GM18499 (cell line): Measurements from ENCODE around the gene TMEM232.
"Not testable (repeated sequence)": the region's sequence is repeated elsewhere in the genome, so short reads cannot be mapped to it uniquely, and the experiment has no call there.

Experiments used
- ATAC-seq: cut with Tn5 transposase; IDR thresholded peaks from one replicate; pipeline ENCODE4 v1.9.1; 2021; ENCODE audit warnings: moderate number of reproducible peaks; ENCODE audit not compliant: insufficient read depth, unreplicated experiment

The TMEM232 gene

GRCh38 chr5:110726249-110727024, at the start of gene TMEM232:
TMEM232 (minus strand) TSS chr5:110726671; CDS start chr5:110667352, 59,319 bp downstream.
- ATAC-seq = peak; percentile 100

GRCh38 chr5:110770286-110770685, 43.8 kb upstream of the TMEM232 start:
- no peak for ATAC-seq

GRCh38 chr5:110769000-110769681, 42.7 kb upstream of the TMEM232 start:
- no peak for ATAC-seq

- ATAC-seq = no peak
Observed at GRCh38 chr5:110768138-110768860, 41.8 kb upstream of the TMEM232 start.

GRCh38 chr5:110760158-110760557, 33.7 kb upstream of the TMEM232 start:
- no peak for ATAC-seq

GRCh38 chr5:110757118-110757729, 30.8 kb upstream of the TMEM232 start:
- no peak for ATAC-seq

GRCh38 chr5:110754181-110754580, 27.7 kb upstream of the TMEM232 start:
- ATAC-seq = no peak

GRCh38 chr5:110753600-110753999, 27.1 kb upstream of the TMEM232 start:
- no peak for ATAC-seq

GRCh38 chr5:110752953-110753352, 26.5 kb upstream of the TMEM232 start:
- ATAC-seq = peak; percentile 19

- peak; percentile 97 for ATAC-seq
Observed at GRCh38 chr5:110751902-110752762, 25.7 kb upstream of the TMEM232 start.

- ATAC-seq = peak; percentile 92
Observed at GRCh38 chr5:110738812-110739651, 12.6 kb upstream of the TMEM232 start, which contains the start of gene SLC25A46. SLC25A46 (plus strand) TSS chr5:110739007; CDS start chr5:110739120, 113 bp downstream.

- peak; percentile 46 for ATAC-seq
Observed at GRCh38 chr5:110738503-110738811, 12.0 kb upstream of the TMEM232 start.

GRCh38 chr5:110736753-110737152, 10.3 kb upstream of the TMEM232 start:
- ATAC-seq = no peak

GRCh38 chr5:110735556-110735955, 9.1 kb upstream of the TMEM232 start:
- no peak for ATAC-seq

- ATAC-seq = no peak
Observed at GRCh38 chr5:110734101-110734500, 7.6 kb upstream of the TMEM232 start.

GRCh38 chr5:110731499-110731898, 5.0 kb upstream of the TMEM232 start:
- not testable (repeated sequence) for ATAC-seq

- ATAC-seq = peak; percentile 54
Observed at GRCh38 chr5:110727025-110727314, 499 bp upstream of the TMEM232 start.

GRCh38 chr5:110718311-110718710, 8.2 kb downstream of the TMEM232 start:
- no peak for ATAC-seq
